GM23338 (cell line): ENCODE measurements around the gene FKBP5. TPM values are rescaled to one million over a fixed set of nuclear protein-coding genes. Genes with fewer than 3 reads are reported as not detected.

Experiments
- ATAC-seq: fragments of 200-7000 bp; cut with Tn5 transposase; 3 replicates; pipeline ENCODE4 v1.9.1; 2020
- DNase-seq: peaks from one replicate; pipeline ENCODE4 v3.0.0-alpha.2; 2015; ENCODE audit warnings: low spot score
- H2AFZ ChIP-seq: fragments of 200-600 bp; sonication (generic); 2 replicates; pipeline ENCODE4 v1.8.0; 2016; ENCODE audit warnings: antibody characterized with exemption, mild to moderate bottlenecking, moderate library complexity
- H3F3A ChIP-seq: fragments of 200-600 bp; sonication (generic); replicated peaks from 2 replicates; pipeline ENCODE4 v1.8.0; 2017; ENCODE audit warnings: antibody characterized with exemption, mixed run types, low read depth
- H3K27ac ChIP-seq: fragments of 200-600 bp; sonication (generic); 2 replicates; pipeline ENCODE4 v1.6.1; 2016; ENCODE audit warnings: low read depth
- H3K27me3 ChIP-seq: fragments of 200-600 bp; sonication (generic); 2 replicates; pipeline ENCODE4 v1.8.0; 2016; ENCODE audit warnings: mild to moderate bottlenecking, mixed run types, moderate library complexity; ENCODE audit not compliant: insufficient read depth
- H3K36me3 ChIP-seq: fragments of 200-600 bp; sonication (generic); 2 replicates; pipeline ENCODE4 v1.8.0; 2016; ENCODE audit warnings: mild to moderate bottlenecking; ENCODE audit not compliant: insufficient read depth
- H3K4me1 ChIP-seq: fragments of 200-600 bp; sonication (generic); 2 replicates; pipeline ENCODE4 v1.8.0; 2016; ENCODE audit warnings: mild to moderate bottlenecking, moderate library complexity; ENCODE audit not compliant: insufficient read depth
- H3K4me2 ChIP-seq: fragments of 200-600 bp; sonication (generic); 2 replicates; pipeline ENCODE4 v1.7.1; 2017; ENCODE audit warnings: mixed run types
- H3K4me3 ChIP-seq: fragments of 200-600 bp; sonication (generic); 2 replicates; pipeline ENCODE4 v1.6.1; 2016; ENCODE audit warnings: mixed run types
- H3K79me2 ChIP-seq: fragments of 200-600 bp; sonication (generic); replicated peaks from 2 replicates; pipeline ENCODE4 v1.8.0; 2017; ENCODE audit warnings: mild to moderate bottlenecking; ENCODE audit not compliant: insufficient read depth
- H3K9me2 ChIP-seq: fragments of 200-600 bp; sonication (generic); 2 replicates; pipeline ENCODE4 v1.8.0; 2017; ENCODE audit not compliant: insufficient read depth
- H4K20me1 ChIP-seq: fragments of 200-600 bp; sonication (generic); replicated peaks from 2 replicates; pipeline ENCODE4 v1.8.0; 2017; ENCODE audit warnings: mild to moderate bottlenecking; ENCODE audit not compliant: insufficient read depth
- H3K27ac Mint-ChIP-seq: 2 replicates; pipeline ENCODE4 v1.8.0; 2020; ENCODE audit warnings: inconsistent platforms, mild to moderate bottlenecking, moderate library complexity, mixed read lengths
- H3K27me3 Mint-ChIP-seq: 3 replicates; pipeline ENCODE4 v1.8.0; 2022; ENCODE audit warnings: low read depth, mild to moderate bottlenecking, moderate library complexity, mixed read lengths, inconsistent platforms; ENCODE audit not compliant: insufficient read depth, poor library complexity
- H3K36me3 Mint-ChIP-seq: 3 replicates; pipeline ENCODE4 v1.8.0; 2021; ENCODE audit warnings: low read depth, mild to moderate bottlenecking, inconsistent platforms, moderate library complexity, mixed read lengths
- H3K4me1 Mint-ChIP-seq: 3 replicates; pipeline ENCODE4 v1.8.0; 2020; ENCODE audit warnings: mild to moderate bottlenecking, inconsistent platforms, mixed read lengths
- H3K4me3 Mint-ChIP-seq: 3 replicates; pipeline ENCODE4 v1.8.0; 2021; ENCODE audit warnings: moderate library complexity, mild to moderate bottlenecking, inconsistent platforms, mixed read lengths
- H3K9me3 Mint-ChIP-seq: 3 replicates; pipeline ENCODE4 v1.8.0; 2020; ENCODE audit warnings: moderate library complexity, mild to moderate bottlenecking, inconsistent platforms, mixed read lengths
- CREB1 ChIP-seq: fragments of 250-450 bp; sonication (Bioruptor Pico); IDR thresholded peaks from 2 replicates; pipeline ENCODE4 v1.5.0; 2020; ENCODE audit warnings: low read depth, mild to moderate bottlenecking, moderate library complexity
- CTCF ChIP-seq, 2 experiments: fragments of 200-600 bp in 1 of 2; sonication (generic) in 1 of 2; conservative IDR thresholded peaks; 2 replicates each; pipeline versions ENCODE4 v1.5.1 to v1.6.1; 2016 to 2017; ENCODE audit warnings: antibody characterized with exemption in 2 of 2, low read depth in 2 of 2, mild to moderate bottlenecking in 2 of 2, moderate library complexity in 1 of 2
- ETS1 ChIP-seq: IDR thresholded peaks from 2 replicates; pipeline ENCODE4 v1.6.1; 2016; ENCODE audit warnings: antibody characterized with exemption
- EZH2 ChIP-seq: fragments of 200-600 bp; sonication (generic); IDR thresholded peaks from one replicate; pipeline ENCODE4 v1.8.0; 2017; ENCODE audit warnings: antibody characterized with exemption, mild to moderate bottlenecking, low read depth; ENCODE audit not compliant: unreplicated experiment
- EZH2phosphoT487 ChIP-seq: fragments of 200-600 bp; sonication (generic); IDR thresholded peaks from one replicate; pipeline ENCODE4 v1.8.1; 2018; ENCODE audit warnings: antibody characterized with exemption; ENCODE audit not compliant: unreplicated experiment
- JUNB ChIP-seq: IDR thresholded peaks from one replicate; pipeline ENCODE4 v1.6.1; 2016; ENCODE audit warnings: antibody characterized with exemption; ENCODE audit not compliant: unreplicated experiment
- NANOG ChIP-seq: IDR thresholded peaks from 2 replicates; pipeline ENCODE4 v1.6.1; 2016; ENCODE audit warnings: antibody characterized with exemption, borderline replicate concordance
- POLR2AphosphoS5 ChIP-seq: IDR thresholded peaks from 2 replicates; pipeline ENCODE4 v1.6.1; 2016; ENCODE audit warnings: antibody characterized with exemption, low read depth
- REST ChIP-seq: IDR thresholded peaks from one replicate; pipeline ENCODE4 v1.6.1; 2018; ENCODE audit warnings: antibody characterized with exemption; ENCODE audit not compliant: unreplicated experiment
- STAT1 ChIP-seq: IDR thresholded peaks from one replicate; pipeline ENCODE4 v1.6.1; 2016; ENCODE audit warnings: antibody characterized with exemption; ENCODE audit not compliant: unreplicated experiment
- ZNF114 ChIP-seq: fragments of 250-450 bp; sonication (Bioruptor Pico); IDR thresholded peaks from 2 replicates; pipeline ENCODE4 v1.5.0; 2020; ENCODE audit warnings: mild to moderate bottlenecking, moderate library complexity
- ZNF331 ChIP-seq: fragments of 250-450 bp; sonication (Bioruptor Pico); IDR thresholded peaks from 2 replicates; pipeline ENCODE4 v1.5.0; 2020; ENCODE audit warnings: low read depth, mild to moderate bottlenecking, moderate library complexity
- ZNF462 ChIP-seq: fragments of 250-450 bp; sonication (Bioruptor Pico); IDR thresholded peaks from 2 replicates; pipeline ENCODE4 v1.5.0; 2020; ENCODE audit warnings: mild to moderate bottlenecking, moderate library complexity
- polyA plus RNA-seq: library from polyadenylated mRNA; unstranded; fragments of >200 nt; fragmentation: Nextera tagmentation; extraction: Ambion mirVana; gene quantifications from 2 replicates; pipeline ENCODE4 v1.2.1, GENCODE V29; 2016
- total RNA-seq: library from RNA; depleted of rRNA; stranded (reverse); fragments of >200 nt; shearing (Covaris generic); gene quantifications from 2 replicates; pipeline ENCODE4 v1.2.3, GENCODE V29; 2014

Gene FKBP5
- total and polyA plus RNA-seq, 2 experiments from 2014 or later: 19.8 to 28.6 TPM

- Mint-ChIP-seq H3K4me3 (no peak overlapping the region), H3K27me3 (peaks cover 2% of the 10 kb centered on the region), H3K27ac (no peak overlapping the region), H3K4me1 (no peaks in the 10 kb centered on the region; the same call in 2 of the 3 replicates), H3K36me3 (no peaks in the 10 kb centered on the region), H3K9me3 (no peaks in the 10 kb centered on the region)
- no peak for DNase-seq
- Histone ChIP-seq H3K9me2 (no peaks in the 10 kb centered on the region), H3K36me3 (no peaks in the 10 kb centered on the region), H3K4me2 (no peak overlapping the region), H3K4me3 (no peak overlapping the region), H3K79me2 (peaks cover 44% of the 10 kb centered on the region; the same call in 1 of the 2 replicates), H3K27me3 (no peaks in the 10 kb centered on the region), H3K27ac (no peak overlapping the region), H3K4me1 (peaks cover 17% of the 10 kb centered on the region), H3F3A (no peaks in the 10 kb centered on the region), H4K20me1 (0 out of 2 replicates have a peak, but pooled peaks cover 6% of the 10 kb centered on the region), H2AFZ (no peak overlapping the region)
- TF ChIP-seq ZNF331 (no peak), CREB1 (CRISPR knock-in tag) (no peak), JUNB (no peak), ZNF114 (CRISPR knock-in tag) (no peak), NANOG (no peak), STAT1 (no peak), REST (no peak), POLR2AphosphoS5 (no peak), CTCF (conservative IDR thresholded peaks at IDR 0.05; ENCODE audit: low read depth in 2 of 2) (no peak), ETS1 (no peak), EZH2phosphoT487 (no peak), ZNF462 (CRISPR knock-in tag) (no peak), EZH2 (no peak)
- no peak for ATAC-seq
Observed at GRCh38 chr6:35665573-35665972, 23.1 kb downstream of the FKBP5 start.
